Measurements from ENCODE around the gene PKP4. TPM values are rescaled to one million over a fixed set of nuclear protein-coding genes. Genes with fewer than 3 reads are reported as not detected.

The PKP4 gene
- total RNA-seq, 1 donor from 2014 or later: 62.9 TPM

- Mint-ChIP-seq H3K27me3 (no peaks in the 10 kb centered on the region), H3K36me3 (ENCODE audit: insufficient read depth) (no peaks in the 10 kb centered on the region), H3K4me1 (ENCODE audit: low read depth) (peaks cover 29% of the 10 kb centered on the region), H3K9me3 (ENCODE audit: low read depth) (no peaks in the 10 kb centered on the region), H3K27ac (no peak overlapping the region), H3K4me3 (ENCODE audit: low read depth) (no peak overlapping the region)
- no peak for DNase-seq (ENCODE audit: low spot score, unreplicated experiment)
- TF ChIP-seq CTCF (IDR thresholded peaks at IDR 0.05; ENCODE audit: unreplicated experiment): no peak
These were observed 43.6 kb downstream of the PKP4 start for GRCh38 chr2:158500333-158500732.

- H3K4me1 Mint-ChIP-seq (ENCODE audit: low read depth): peaks cover 31% of the 10 kb centered on the region
- no peak for TF ChIP-seq CTCF (IDR thresholded peaks at IDR 0.05; ENCODE audit: unreplicated experiment)
- H3K27ac Mint-ChIP-seq: no peak overlapping the region
- no peaks in the 10 kb centered on the region for H3K27me3 Mint-ChIP-seq
- H3K9me3 Mint-ChIP-seq (ENCODE audit: low read depth): no peaks in the 10 kb centered on the region
- no peaks in the 10 kb centered on the region for H3K36me3 Mint-ChIP-seq (ENCODE audit: insufficient read depth)
- no peak overlapping the region for H3K4me3 Mint-ChIP-seq (ENCODE audit: low read depth)
- no peak for DNase-seq (ENCODE audit: low spot score, unreplicated experiment)
These were observed 44.5 kb downstream of the PKP4 start for GRCh38 chr2:158501301-158501700.

GRCh38 chr2:158502974-158503373, 46.2 kb downstream of the PKP4 start:
- Mint-ChIP-seq H3K27me3 (no peaks in the 10 kb centered on the region), H3K27ac (no peak overlapping the region), H3K4me3 (ENCODE audit: low read depth) (no peak overlapping the region), H3K9me3 (ENCODE audit: low read depth) (no peaks in the 10 kb centered on the region), H3K36me3 (ENCODE audit: insufficient read depth) (no peaks in the 10 kb centered on the region), H3K4me1 (ENCODE audit: low read depth) (peaks cover 20% of the 10 kb centered on the region)
- no peak for TF ChIP-seq CTCF (IDR thresholded peaks at IDR 0.05; ENCODE audit: unreplicated experiment)
- DNase-seq (ENCODE audit: low spot score, unreplicated experiment): no peak

GRCh38 chr2:158504088-158504487, 47.3 kb downstream of the PKP4 start:
- DNase-seq (ENCODE audit: low spot score, unreplicated experiment): no peak
- TF ChIP-seq CTCF (IDR thresholded peaks at IDR 0.05; ENCODE audit: unreplicated experiment): no peak
- H3K27ac Mint-ChIP-seq: no peak overlapping the region
- no peaks in the 10 kb centered on the region for H3K9me3 Mint-ChIP-seq (ENCODE audit: low read depth)
- H3K27me3 Mint-ChIP-seq: no peaks in the 10 kb centered on the region
- peaks cover 18% of the 10 kb centered on the region for H3K4me1 Mint-ChIP-seq (ENCODE audit: low read depth)
- H3K36me3 Mint-ChIP-seq (ENCODE audit: insufficient read depth): no peaks in the 10 kb centered on the region
- H3K4me3 Mint-ChIP-seq (ENCODE audit: low read depth): no peak overlapping the region

- H3K27me3 Mint-ChIP-seq: no peaks in the 10 kb centered on the region
These were observed 48.7 kb downstream of the PKP4 start for GRCh38 chr2:158505448-158505934.

More at GRCh38 chr2:158505448-158505934, 48.7 kb downstream of the PKP4 start:
- Mint-ChIP-seq H3K36me3 (ENCODE audit: insufficient read depth) (no peaks in the 10 kb centered on the region), H3K9me3 (ENCODE audit: low read depth) (no peaks in the 10 kb centered on the region), H3K4me1 (ENCODE audit: low read depth) (peaks cover 20% of the 10 kb centered on the region), H3K27ac (peak overlapping the region; percentile 85), H3K4me3 (ENCODE audit: low read depth) (no peak overlapping the region)
- no peak for DNase-seq (ENCODE audit: low spot score, unreplicated experiment)
- TF ChIP-seq CTCF (IDR thresholded peaks at IDR 0.05; ENCODE audit: unreplicated experiment): no peak
